NCI-H187 (cell line): Measurements from ENCODE around the gene TMEM260.
"Not testable (repeated sequence)": the region's sequence is repeated elsewhere in the genome, so short reads cannot be mapped to it uniquely, and the experiment has no call there.

Experiments
- DNase-seq, 2 experiments: peaks; one replicate each; lab custom pipeline; 2025; lab: John Stamatoyannopoulos, UW

TMEM260 gene

GRCh38 chr14:56676042-56676441 lies 96.4 kb downstream of the TMEM260 start:
- no peak for DNase-seq

DNA sequence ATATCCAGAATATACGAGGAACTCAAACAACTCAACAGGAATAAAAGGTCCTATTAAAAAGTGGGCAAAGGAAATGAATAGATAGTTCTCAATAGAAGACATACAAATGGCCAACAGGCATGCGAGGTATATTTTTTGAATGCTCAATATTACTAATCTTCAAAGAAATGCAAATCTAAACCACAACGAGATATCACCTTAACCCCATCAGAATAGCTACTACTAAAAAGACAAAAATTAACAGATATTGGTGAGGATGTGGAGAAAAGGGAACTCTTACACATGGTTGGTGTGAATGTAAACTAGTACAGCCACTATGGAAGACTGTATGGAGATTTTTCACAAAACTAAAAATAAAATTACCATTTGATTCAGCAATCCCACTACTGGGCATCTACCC lies 99.2 kb downstream of the TMEM260 start:
- DNase-seq: no peak

- peak in 1 of 2 experiments; percentile 18 for DNase-seq
Measured at GRCh38 chr14:56686416-56686815, 106.8 kb downstream of the TMEM260 start.

DNA sequence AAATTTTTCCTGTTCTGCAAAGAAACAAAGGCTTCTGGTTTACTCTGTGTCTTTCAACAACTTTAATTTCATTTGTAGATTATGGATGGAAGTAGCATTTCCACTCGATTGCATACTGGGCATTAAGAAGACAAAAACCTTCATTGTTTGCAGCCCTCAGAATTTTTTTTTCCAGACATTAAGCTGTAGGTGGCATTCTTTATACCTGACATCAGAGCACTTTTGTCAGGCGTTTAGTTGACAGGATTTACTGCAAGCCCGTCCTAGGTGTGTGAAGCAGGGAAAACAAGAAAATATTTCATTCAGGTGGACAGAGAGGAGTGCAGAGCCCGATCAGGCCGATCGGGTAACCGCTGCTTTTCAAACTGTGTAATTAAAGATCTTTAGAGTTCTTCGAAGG lies 107.5 kb downstream of the TMEM260 start:
- no peak for DNase-seq

DNA sequence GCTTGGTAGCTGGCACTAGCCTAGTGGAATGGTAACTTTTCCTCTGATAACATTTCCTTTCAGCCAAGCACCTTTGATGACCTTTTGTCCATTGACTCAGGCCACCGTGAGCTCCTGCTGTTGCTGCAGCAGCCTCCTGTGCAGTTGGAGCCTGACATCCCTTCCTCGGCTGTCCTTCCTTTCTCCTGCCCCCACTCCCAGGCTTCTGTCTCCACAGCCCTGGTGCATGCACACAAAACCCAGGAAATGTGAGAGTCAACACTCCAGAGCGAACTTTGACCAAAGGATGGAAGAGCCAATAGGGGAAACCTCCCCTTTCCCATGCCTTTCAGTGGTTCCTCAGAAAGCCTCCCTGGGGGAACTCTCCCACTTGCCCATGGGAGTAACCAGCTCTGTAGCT lies 115.0 kb downstream of the TMEM260 start:
- DNase-seq: no peak

- not testable (repeated sequence) for DNase-seq
Measured at GRCh38 chr14:56695216-56695615, 115.6 kb downstream of the TMEM260 start.
